Uterus (tissue), 4 donors: ENCODE data around the gene ARMC8. TPM values are rescaled to one million over a fixed set of nuclear protein-coding genes. Genes with fewer than 3 reads are reported as not detected.

Source experiments
- DNase-seq, 2 donors: peaks; one replicate each; pipeline ENCODE4 v3.0.0-alpha.2; 2019 to 2020
- H3K27ac ChIP-seq, 2 donors: fragments of 200-600 bp; sonication (generic); 1 replicate in 1 of 2; 2 replicates in 1 of 2; pipeline ENCODE4 v1.5.1; 2016 to 2018
- H3K27me3 ChIP-seq, 2 donors: fragments of 200-600 bp; sonication (generic); one replicate each; pipeline ENCODE4 v1.5.1; 2018 to 2019; ENCODE audit warnings: control low read depth in 1 of 2
- H3K36me3 ChIP-seq, 2 donors: fragments of 200-600 bp; sonication (generic); one replicate each; pipeline ENCODE4 v1.5.1; 2019; ENCODE audit warnings: control low read depth in 1 of 2
- H3K4me1 ChIP-seq, 2 donors: fragments of 200-600 bp; sonication (generic); one replicate each; pipeline ENCODE4 v1.5.1; 2018 to 2019; ENCODE audit warnings: control low read depth in 1 of 2
- H3K4me3 ChIP-seq, 2 donors: fragments of 200-600 bp; sonication (generic); 1 replicate in 1 of 2; 2 replicates in 1 of 2; pipeline ENCODE4 v1.5.1; 2018 to 2019; ENCODE audit warnings: mild to moderate bottlenecking in 1 of 2
- H3K9me3 ChIP-seq, 2 donors: fragments of 200-600 bp; sonication (generic); one replicate each; pipeline ENCODE4 v1.5.1; 2019; ENCODE audit warnings: control low read depth in 1 of 2
- CTCF ChIP-seq, 4 experiments: fragments of 200-600 bp in 2 of 4; fragments of 450-650 bp in 2 of 4; sonication (generic) in 2 of 4; IDR thresholded peaks; one replicate each; pipeline ENCODE4 v1.5.1; 2016 to 2019; ENCODE audit warnings: antibody characterized with exemption in 4 of 4, mild to moderate bottlenecking in 2 of 4, moderate library complexity in 1 of 4
- POLR2A ChIP-seq, 2 donors: fragments of 450-650 bp; IDR thresholded peaks; one replicate each; pipeline ENCODE4 v1.6.1; 2016; ENCODE audit warnings: antibody characterized with exemption in 2 of 2, mild to moderate bottlenecking in 1 of 2, moderate library complexity in 1 of 2
- intact Hi-C: fragments of 100-400 bp; cut with DNase I; formaldehyde crosslinking; loops from one replicate; pipeline ENCODE4 v1.15.1; 2023; ENCODE audit warnings: low total_unique reads
- total RNA-seq, 4 donors: library from RNA; depleted of rRNA in 3 of 4; stranded (reverse); fragments of >200 nt in 3 of 4; gene quantifications; one replicate each; pipeline versions ENCODE4 v1.1.0 to v1.2.4, GENCODE V29; 2014 to 2023
- donor health status: DM: yes; HTN: yes; CAD: no.

The ARMC8 gene
- total RNA-seq, 4 donors from 2014 or later, result 38.7 to 85.1 (median 64.6) TPM

DNA sequence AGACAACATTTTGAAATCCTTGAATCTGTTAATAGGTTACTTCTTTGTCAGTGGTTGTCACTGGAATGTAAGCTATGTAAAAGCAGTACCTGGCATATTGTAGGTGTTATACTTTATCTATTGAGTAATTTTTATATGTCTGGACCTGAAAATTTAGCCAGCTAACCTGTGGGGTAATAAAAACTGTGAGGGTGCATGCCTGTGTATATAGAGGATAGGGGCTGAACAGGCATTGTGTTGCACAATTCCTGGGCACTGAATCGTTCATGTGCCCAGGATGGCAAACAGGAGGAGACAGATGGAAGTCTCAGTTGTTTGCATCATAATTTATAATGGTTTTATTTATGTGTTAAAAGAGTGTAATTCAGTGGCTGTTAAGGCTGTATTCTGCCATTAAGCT is 67.1 kb downstream of the ARMC8 start:
- Histone ChIP-seq H3K36me3 (no peaks in the 10 kb centered on the region), H3K4me1 (no peaks in the 10 kb centered on the region), H3K27me3 (no peaks in the 10 kb centered on the region), H3K9me3 (no peaks in the 10 kb centered on the region), H3K4me3 (no peak overlapping the region), H3K27ac (no peak overlapping the region)
- intact Hi-C loops, result no loop called here
- no peak for DNase-seq
- TF ChIP-seq CTCF (IDR thresholded peaks at IDR 0.05), result no peak
- no peak for TF ChIP-seq POLR2A (IDR thresholded peaks at IDR 0.05)

DNA sequence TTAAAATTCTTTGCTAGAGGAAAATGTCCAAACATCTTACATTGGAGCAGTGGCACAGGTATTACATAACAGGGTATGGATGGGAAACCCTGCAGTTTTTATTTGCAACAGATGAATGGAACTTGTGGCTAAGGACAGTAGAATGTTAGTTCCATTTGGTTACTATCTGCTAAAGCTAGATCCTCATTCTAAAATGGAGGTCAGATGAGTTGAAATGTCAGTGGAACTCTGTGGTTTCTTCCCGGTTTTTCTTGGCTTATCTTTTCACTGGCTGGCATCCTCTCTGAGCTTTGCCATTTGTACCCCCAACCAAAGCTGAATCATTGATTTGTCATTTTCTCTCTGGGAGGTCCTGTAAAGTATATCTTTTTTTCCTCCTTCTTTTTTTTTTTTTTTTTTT is 68.9 kb downstream of the ARMC8 start:
- Histone ChIP-seq H3K27me3 (no peaks in the 10 kb centered on the region), H3K9me3 (no peaks in the 10 kb centered on the region), H3K4me1 (no peaks in the 10 kb centered on the region), H3K27ac (no peak overlapping the region), H3K4me3 (no peak overlapping the region), H3K36me3 (no peaks in the 10 kb centered on the region)
- no peak for DNase-seq
- intact Hi-C loops, result no loop called here
- TF ChIP-seq POLR2A (IDR thresholded peaks at IDR 0.05) (no peak), CTCF (IDR thresholded peaks at IDR 0.05) (no peak)

- DNase-seq, result no peak
- H3K27ac ChIP-seq, result no peak overlapping the region
- no peaks in the 10 kb centered on the region for H3K4me1 ChIP-seq
- H3K9me3 ChIP-seq, result no peaks in the 10 kb centered on the region
- no peaks in the 10 kb centered on the region for H3K36me3 ChIP-seq
- intact Hi-C loops, result no loop called here
- H3K4me3 ChIP-seq, result no peak overlapping the region
- H3K27me3 ChIP-seq, result no peaks in the 10 kb centered on the region
- TF ChIP-seq CTCF (IDR thresholded peaks at IDR 0.05) (no peak), POLR2A (IDR thresholded peaks at IDR 0.05) (no peak)
These were observed 70.9 kb downstream of the ARMC8 start for GRCh38 chr3:138257986-138258385.

- Histone ChIP-seq H3K27me3 (no peaks in the 10 kb centered on the region), H3K36me3 (no peaks in the 10 kb centered on the region), H3K27ac (no peak overlapping the region), H3K4me3 (no peak overlapping the region), H3K9me3 (no peaks in the 10 kb centered on the region), H3K4me1 (no peaks in the 10 kb centered on the region)
- DNase-seq, result no peak
- intact Hi-C loops, result no loop called here
- no peak for TF ChIP-seq POLR2A (IDR thresholded peaks at IDR 0.05)
- no peak for TF ChIP-seq CTCF (IDR thresholded peaks at IDR 0.05)
These were observed 72.0 kb downstream of the ARMC8 start for GRCh38 chr3:138259126-138259525.

DNA sequence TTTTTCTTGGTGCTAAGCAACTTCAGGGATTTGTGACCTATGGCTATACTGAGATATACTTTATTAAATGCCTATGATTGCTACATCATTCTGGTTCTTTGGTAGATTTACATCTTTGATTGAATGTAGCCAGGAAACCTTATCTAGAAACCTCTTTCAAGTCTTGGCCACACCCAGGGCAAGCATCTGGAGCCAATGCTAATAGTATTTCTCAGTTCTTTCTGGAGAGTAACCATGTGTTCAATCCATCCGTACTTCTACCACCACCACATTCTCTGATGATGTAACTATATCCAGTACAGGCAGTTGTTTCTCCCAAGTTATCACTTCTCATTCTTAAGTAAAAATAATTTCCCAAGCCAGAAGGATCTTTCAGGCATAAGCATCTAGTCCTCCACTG is 73.5 kb downstream of the ARMC8 start:
- no peak for DNase-seq
- TF ChIP-seq CTCF (IDR thresholded peaks at IDR 0.05) (no peak), POLR2A (IDR thresholded peaks at IDR 0.05) (no peak)
- intact Hi-C loops, result no loop called here
- no peaks in the 10 kb centered on the region for H3K4me1 ChIP-seq
- H3K27me3 ChIP-seq, result no peaks in the 10 kb centered on the region
- no peaks in the 10 kb centered on the region for H3K36me3 ChIP-seq
- H3K9me3 ChIP-seq, result no peaks in the 10 kb centered on the region
- no peak overlapping the region for H3K27ac ChIP-seq
- H3K4me3 ChIP-seq, result no peak overlapping the region
